Activated T-cell treated with anti-CD3 and anti-CD28 coated beads, Interleukin-2, amount 50 U/mL, for 24 hours (primary cell): Measurements from ENCODE around the gene RAI1.
A peak's percentile ranks its signal among the peaks of the same experiment; 100 is the strongest.

Source experiments
- DNase-seq: peaks from one replicate; pipeline ENCODE4 v3.0.0-alpha.2; 2020
- H3K27ac Mint-ChIP-seq: 2 replicates; pipeline ENCODE4 v1.8.0; 2020; ENCODE audit warnings: mild to moderate bottlenecking, mixed read lengths
- H3K27me3 Mint-ChIP-seq: 2 replicates; pipeline ENCODE4 v1.8.0; 2020; ENCODE audit warnings: mixed read lengths
- H3K36me3 Mint-ChIP-seq: 2 replicates; pipeline ENCODE4 v1.8.0; 2020; ENCODE audit warnings: low read depth, mixed read lengths
- H3K4me1 Mint-ChIP-seq: 2 replicates; pipeline ENCODE4 v1.8.0; 2020; ENCODE audit warnings: low read depth, mixed read lengths
- H3K4me3 Mint-ChIP-seq: 2 replicates; pipeline ENCODE4 v1.8.0; 2020; ENCODE audit warnings: mild to moderate bottlenecking, moderate library complexity, mixed read lengths
- H3K9me3 Mint-ChIP-seq: 2 replicates; pipeline ENCODE4 v1.8.0; 2020; ENCODE audit warnings: mixed read lengths

RAI1 gene

DNA sequence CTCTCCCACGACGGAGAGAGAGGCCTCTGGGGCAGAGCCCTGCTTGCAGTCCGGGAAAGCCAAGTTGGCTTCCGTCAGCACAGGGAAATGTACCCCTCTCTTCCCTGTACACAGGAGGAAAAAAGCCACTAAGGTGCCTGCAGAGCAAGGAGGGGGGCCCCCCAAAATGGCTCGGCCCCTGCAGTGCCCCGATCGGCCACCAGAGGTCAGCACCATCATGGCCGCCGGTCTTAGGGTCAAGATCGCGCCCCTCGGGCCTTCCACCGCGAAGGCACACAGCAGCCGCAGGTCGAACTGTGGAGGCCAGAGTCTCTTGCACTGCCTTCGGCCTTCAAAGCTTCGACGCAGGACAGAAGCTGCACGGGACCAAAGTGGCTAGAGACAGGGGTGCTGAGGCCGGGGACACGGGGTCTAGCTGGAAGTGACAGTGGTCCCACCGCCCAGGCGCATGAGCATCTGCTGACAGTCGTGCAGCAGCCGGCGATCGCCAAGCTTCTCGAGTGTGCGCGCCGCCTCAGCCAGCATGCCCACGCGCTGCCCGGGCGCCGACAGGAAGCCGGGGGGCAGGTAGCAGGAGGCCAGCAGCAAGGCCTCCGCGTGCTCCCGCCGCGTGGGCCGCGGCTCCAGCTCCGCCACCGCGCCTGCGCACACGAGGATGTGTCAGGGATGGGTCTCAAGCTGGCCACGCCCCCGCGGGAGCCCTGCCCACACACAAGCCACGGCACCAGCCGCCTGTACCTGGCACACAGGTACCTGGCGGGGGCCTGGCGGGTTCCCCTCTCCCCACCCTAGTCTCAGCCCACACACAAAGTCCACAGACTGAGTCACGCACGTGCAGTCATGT, 131.2 kb downstream of the RAI1 start:
- H3K9me3 Mint-ChIP-seq: no peaks in the 10 kb centered on the region
- peaks cover 23% of the 10 kb centered on the region for H3K4me1 Mint-ChIP-seq
- DNase-seq: peak; percentile 85
- no peak overlapping the region for H3K4me3 Mint-ChIP-seq
- H3K27me3 Mint-ChIP-seq: no peaks in the 10 kb centered on the region
- H3K27ac Mint-ChIP-seq: peak overlapping the region; percentile 76
- peaks cover 66% of the 10 kb centered on the region for H3K36me3 Mint-ChIP-seq

GRCh38 chr17:17813055-17813724, 131.9 kb downstream of the RAI1 start:
- Mint-ChIP-seq H3K4me1 (peaks cover 23% of the 10 kb centered on the region), H3K9me3 (no peaks in the 10 kb centered on the region), H3K4me3 (no peak overlapping the region), H3K27ac (peak overlapping the region; percentile 76), H3K36me3 (peaks cover 73% of the 10 kb centered on the region), H3K27me3 (no peaks in the 10 kb centered on the region)
- no peak for DNase-seq

DNA sequence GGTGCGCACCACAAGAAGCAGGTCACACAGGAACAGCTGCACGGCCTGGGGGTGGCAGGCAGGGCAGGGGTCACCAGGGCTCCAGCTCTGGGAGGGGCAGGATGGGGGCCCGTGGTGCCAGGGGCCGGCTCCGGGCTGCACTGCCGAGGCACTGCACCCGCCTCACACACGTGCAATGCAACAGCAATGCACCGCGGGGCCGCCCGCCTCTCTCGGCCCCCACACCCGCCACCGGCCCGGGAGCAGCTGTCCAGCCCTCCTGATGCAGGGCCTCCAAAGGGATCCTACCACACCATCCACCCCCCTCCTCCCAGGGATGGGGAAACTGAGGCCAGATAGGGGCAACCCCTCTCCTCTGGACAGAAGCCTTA, 132.5 kb downstream of the RAI1 start:
- Mint-ChIP-seq H3K27ac (no peak overlapping the region), H3K4me1 (peaks cover 25% of the 10 kb centered on the region)

DNA sequence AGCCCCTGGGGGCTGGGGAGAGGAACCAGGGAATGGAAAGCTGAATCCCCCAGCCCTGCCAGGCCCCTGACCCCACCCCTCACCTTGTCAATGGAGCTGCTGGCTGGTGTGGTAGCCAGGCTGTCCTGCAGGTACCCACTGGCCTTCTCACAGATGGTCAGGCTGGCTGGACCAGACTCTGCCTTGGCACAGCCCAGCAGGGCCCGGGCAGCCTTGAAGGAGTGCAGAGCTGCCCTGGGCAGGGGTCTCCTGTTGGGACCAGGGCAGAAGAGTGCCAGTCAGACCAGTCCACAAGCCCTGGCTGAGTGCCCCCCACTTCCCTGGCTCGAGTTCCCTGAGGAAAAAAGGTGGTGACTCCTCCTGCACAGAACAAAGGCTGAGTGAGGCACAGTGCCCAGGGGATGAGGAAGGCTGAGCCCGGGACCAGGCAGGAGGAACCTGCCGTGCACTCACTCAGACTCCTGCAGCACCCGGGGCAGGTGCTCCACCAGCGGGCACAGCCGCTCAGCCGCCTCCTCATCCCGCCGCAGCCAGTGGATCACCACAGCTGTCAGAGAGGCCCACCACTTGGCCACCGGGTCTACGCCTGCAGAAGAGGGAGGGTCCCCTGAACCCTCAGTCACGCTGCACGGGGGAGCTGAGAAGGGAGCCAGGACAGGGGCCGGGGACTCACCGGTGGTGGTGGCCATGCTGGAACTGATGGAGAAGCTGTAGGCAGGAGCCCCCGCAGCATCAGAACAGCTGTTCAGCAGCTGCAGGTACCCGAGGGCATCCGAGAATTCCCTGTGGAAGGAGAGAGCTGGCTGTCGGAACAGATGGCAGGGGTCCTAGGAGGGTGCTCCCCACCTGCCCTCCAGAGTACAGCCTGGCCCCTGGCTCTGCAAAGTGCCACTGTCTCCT, 133.2 kb downstream of the RAI1 start:
- no peaks in the 10 kb centered on the region for H3K27me3 Mint-ChIP-seq
- peaks cover 82% of the 10 kb centered on the region for H3K36me3 Mint-ChIP-seq
- H3K27ac Mint-ChIP-seq: peak overlapping the region; percentile 77
- no peaks in the 10 kb centered on the region for H3K9me3 Mint-ChIP-seq
- no peak overlapping the region for H3K4me3 Mint-ChIP-seq
- peaks cover 26% of the 10 kb centered on the region for H3K4me1 Mint-ChIP-seq
- no peak for DNase-seq

More for the DNA sequence above, 132.5 kb downstream of the RAI1 start:
- Mint-ChIP-seq H3K9me3 (no peaks in the 10 kb centered on the region), H3K27me3 (no peaks in the 10 kb centered on the region), H3K4me3 (no peak overlapping the region), H3K36me3 (peaks cover 76% of the 10 kb centered on the region)
- no peak for DNase-seq

DNA sequence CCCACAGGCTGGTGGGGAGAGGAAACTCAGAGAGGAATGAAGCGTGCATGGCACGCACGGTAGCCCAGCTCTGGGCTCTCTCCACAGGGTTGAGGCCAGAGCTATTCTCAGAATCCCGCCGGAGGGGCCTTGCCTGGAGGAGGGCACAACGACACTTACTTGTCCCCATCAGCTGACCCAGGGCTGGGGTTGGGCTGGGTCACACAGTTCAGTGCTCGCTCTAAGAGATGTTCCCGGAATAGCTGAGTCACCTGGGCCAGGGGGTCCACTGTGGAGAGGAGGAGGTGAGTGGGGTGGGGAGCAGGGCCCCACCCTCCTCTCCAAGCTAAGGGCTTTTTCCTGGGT, 133.8 kb downstream of the RAI1 start:
- Mint-ChIP-seq H3K9me3 (no peaks in the 10 kb centered on the region), H3K36me3 (peaks cover 88% of the 10 kb centered on the region), H3K4me3 (no peak overlapping the region), H3K27me3 (no peaks in the 10 kb centered on the region), H3K27ac (peak overlapping the region; percentile 77), H3K4me1 (peaks cover 32% of the 10 kb centered on the region)
- no peak for DNase-seq

DNA sequence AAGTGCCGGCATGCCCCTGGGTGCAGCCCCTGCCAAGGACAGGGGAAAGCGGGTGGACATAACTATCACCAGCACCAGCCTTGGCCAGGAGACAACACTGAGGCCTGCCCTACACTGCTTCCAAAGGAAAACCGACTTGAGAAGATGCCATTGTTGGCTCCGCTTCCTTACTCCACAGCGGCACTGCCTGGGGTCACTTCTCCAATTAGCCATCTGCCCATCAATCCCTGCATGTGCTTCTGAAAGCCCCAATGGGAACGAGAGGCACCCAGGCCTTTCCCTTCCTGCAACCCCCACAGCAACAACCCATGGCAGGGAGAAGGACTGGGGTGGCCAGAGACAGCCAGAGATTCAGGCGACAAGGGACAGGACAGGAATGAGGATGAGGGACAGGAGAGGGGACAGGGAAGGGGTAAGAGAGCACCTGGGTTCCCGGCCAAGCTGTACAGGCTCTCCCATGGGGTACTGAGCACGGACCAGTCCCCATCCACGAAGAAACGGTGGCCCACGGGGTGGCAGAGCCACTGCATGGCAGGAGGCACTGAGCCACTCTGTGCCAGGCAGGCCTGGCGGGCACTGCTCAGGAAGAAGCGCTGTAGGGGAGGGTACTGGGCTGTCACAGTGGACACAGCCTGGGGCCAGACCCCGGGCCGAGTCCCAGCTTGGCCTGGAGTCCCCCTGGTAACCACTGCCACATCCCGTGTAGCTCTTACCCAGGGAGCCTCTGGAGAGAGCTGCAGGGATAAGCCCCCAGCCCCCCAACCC, 134.4 kb downstream of the RAI1 start:
- no peaks in the 10 kb centered on the region for H3K9me3 Mint-ChIP-seq
- H3K27ac Mint-ChIP-seq: peak overlapping the region; percentile 77
- peaks cover 38% of the 10 kb centered on the region for H3K4me1 Mint-ChIP-seq
- no peak for DNase-seq
- no peak overlapping the region for H3K4me3 Mint-ChIP-seq
- H3K27me3 Mint-ChIP-seq: no peaks in the 10 kb centered on the region
- H3K36me3 Mint-ChIP-seq: peaks cover 89% of the 10 kb centered on the region

DNA sequence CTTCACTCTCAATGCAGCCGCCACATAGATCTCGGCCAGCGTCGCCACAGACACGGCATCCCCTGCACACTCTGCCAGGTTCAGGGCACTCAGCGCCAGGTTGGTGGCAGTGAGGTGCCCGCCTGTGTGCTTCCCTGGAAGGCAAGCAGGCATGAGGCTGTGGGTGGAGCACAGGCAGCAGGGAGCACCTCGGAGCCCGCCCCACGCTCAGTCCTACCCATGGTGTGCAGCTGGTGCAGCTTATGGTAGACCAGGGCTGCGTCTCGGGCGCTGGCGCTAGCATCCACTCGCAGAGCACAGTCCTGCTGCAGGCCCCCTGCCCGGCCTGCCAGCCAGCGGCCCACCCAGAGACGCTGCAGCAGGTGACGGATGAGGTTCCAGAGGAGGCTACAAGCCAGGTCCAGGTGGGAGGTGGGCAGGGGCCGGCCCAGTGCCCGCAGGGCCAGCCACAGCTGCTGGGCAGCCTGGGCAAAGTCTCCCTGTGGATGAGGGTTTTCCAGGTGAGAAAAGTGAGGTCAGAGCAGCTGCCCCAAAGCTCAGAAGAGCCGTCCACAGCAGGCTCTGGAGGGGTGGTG, 135.1 kb downstream of the RAI1 start:
- DNase-seq: no peak
- H3K4me1 Mint-ChIP-seq: peaks cover 45% of the 10 kb centered on the region
- no peak overlapping the region for H3K27ac Mint-ChIP-seq
- H3K4me3 Mint-ChIP-seq: no peak overlapping the region
- no peaks in the 10 kb centered on the region for H3K9me3 Mint-ChIP-seq
- H3K36me3 Mint-ChIP-seq: peaks cover 88% of the 10 kb centered on the region
- no peaks in the 10 kb centered on the region for H3K27me3 Mint-ChIP-seq

DNA sequence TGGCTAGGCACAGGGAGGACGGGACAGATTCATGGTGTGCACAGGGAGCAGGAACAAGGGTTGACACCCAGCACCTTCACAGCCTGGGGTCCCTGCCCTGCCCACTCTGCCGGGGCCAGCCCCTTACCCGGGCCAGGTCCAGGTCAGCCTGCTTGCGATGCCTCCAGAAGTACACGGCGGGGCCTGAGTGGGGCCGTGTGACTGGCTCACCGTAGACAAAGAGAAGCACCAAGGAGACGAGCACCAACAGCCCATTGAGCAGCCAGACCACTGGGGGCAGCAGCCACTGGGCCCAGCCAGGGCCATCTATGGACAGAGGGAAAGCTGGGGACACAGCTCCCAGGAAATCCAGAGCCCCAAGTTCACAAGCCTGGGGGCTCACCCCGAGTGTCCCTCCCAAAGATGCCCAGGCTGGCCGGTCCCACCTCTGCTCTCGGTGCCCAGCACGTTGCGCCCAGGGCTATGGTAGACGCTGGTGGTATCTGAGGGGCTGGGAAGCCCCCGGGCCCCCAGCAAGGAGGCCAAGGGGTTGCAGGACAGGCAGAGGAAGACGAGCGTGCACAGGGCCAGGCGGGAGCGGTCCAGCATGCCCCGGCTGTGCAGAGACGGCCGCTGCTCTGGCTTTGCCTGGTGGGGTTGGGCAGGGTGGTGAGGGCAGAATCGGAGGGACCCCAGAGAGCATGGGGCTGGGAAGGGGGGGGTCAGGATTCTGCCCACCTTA, 135.7 kb downstream of the RAI1 start:
- no peak overlapping the region for H3K4me3 Mint-ChIP-seq
- peaks cover 87% of the 10 kb centered on the region for H3K36me3 Mint-ChIP-seq
- no peak for DNase-seq
- no peak overlapping the region for H3K27ac Mint-ChIP-seq
- H3K9me3 Mint-ChIP-seq: no peaks in the 10 kb centered on the region
- H3K4me1 Mint-ChIP-seq: peaks cover 47% of the 10 kb centered on the region
- H3K27me3 Mint-ChIP-seq: no peaks in the 10 kb centered on the region

DNA sequence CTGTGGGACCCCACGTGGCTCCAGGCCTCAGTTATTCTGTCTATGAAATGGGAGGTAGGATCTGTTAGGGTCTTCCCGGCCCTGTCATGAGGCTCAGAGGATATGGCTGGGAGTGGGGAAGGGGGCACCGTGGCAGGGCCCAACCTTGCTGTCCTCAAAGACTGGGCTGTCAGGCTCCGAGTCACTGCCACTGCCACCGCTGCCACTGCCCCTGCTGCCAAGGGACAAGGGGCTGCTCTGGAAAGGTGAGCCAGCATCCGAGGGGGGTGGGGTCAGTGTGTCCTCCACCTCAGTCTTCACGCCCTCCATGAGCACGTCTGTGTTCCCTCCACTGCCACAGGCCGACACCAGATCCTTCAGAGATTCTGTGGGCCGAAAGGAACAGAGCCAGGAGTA, 136.3 kb downstream of the RAI1 start:
- DNase-seq: no peak
- no peak overlapping the region for H3K27ac Mint-ChIP-seq
- H3K36me3 Mint-ChIP-seq: peaks cover 88% of the 10 kb centered on the region
- peaks cover 48% of the 10 kb centered on the region for H3K4me1 Mint-ChIP-seq
- H3K27me3 Mint-ChIP-seq: no peaks in the 10 kb centered on the region
- H3K4me3 Mint-ChIP-seq: no peak overlapping the region
- H3K9me3 Mint-ChIP-seq: no peaks in the 10 kb centered on the region

DNA sequence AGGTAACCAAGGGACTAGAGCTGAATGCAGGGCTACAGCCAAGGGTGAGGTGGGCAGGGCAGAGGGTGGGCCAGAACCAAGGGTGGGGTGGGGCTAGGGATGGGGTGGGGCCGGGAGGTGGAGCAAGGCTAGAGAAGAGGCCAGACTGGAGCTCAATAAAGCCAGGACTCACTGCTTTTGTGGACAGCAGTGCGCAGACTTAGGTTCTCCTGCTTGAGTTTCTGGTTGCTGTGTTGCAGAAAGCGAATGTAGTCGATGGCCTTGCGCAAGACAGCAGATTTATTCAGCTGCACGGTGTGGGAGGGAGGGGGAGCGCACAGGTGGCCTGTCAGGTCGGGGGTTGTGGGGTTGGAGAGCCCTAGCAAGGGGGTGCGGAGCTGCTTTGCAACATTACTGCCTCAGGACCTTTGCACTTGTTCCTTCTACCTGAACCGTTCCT, 136.8 kb downstream of the RAI1 start:
- H3K4me3 Mint-ChIP-seq: no peak overlapping the region
- H3K4me1 Mint-ChIP-seq: peaks cover 50% of the 10 kb centered on the region
- H3K27me3 Mint-ChIP-seq: no peaks in the 10 kb centered on the region
- no peaks in the 10 kb centered on the region for H3K9me3 Mint-ChIP-seq
- no peak for DNase-seq
- no peak overlapping the region for H3K27ac Mint-ChIP-seq
- H3K36me3 Mint-ChIP-seq: peaks cover 89% of the 10 kb centered on the region

GRCh38 chr17:17819111-17819510, 137.9 kb downstream of the RAI1 start:
- no peaks in the 10 kb centered on the region for H3K27me3 Mint-ChIP-seq
- no peaks in the 10 kb centered on the region for H3K9me3 Mint-ChIP-seq
- H3K4me1 Mint-ChIP-seq: peaks cover 55% of the 10 kb centered on the region
- H3K4me3 Mint-ChIP-seq: no peak overlapping the region
- H3K27ac Mint-ChIP-seq: peak overlapping the region; percentile 52
- no peak for DNase-seq
- H3K36me3 Mint-ChIP-seq: peaks cover 84% of the 10 kb centered on the region

DNA sequence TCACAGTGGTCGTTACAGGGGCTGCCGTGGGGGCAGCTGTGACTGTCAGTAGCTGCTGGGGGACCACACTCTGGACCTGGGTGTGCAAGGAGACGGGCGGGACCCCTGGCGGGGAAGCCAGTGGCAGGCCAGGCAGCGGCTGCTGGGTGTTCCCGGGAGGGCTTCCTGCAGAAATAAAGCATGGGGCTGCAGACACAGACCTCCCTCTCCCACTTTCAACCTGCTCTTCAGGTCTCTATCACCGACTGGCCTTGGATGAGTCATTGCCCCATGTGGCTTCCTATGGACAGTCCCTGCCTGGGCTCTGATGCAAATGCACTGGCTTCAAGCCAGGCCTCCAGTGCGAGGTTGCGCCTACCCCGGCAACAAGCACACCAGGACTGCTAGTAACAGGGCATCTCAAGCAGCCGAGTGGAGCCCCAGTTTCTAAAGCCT, 138.3 kb downstream of the RAI1 start:
- peak overlapping the region; percentile 84 for H3K27ac Mint-ChIP-seq
- no peaks in the 10 kb centered on the region for H3K27me3 Mint-ChIP-seq
- H3K4me3 Mint-ChIP-seq: peak overlapping the region; percentile 48
- H3K36me3 Mint-ChIP-seq: peaks cover 79% of the 10 kb centered on the region
- peak; percentile 80 for DNase-seq
- peaks cover 60% of the 10 kb centered on the region for H3K4me1 Mint-ChIP-seq
- no peaks in the 10 kb centered on the region for H3K9me3 Mint-ChIP-seq

DNA sequence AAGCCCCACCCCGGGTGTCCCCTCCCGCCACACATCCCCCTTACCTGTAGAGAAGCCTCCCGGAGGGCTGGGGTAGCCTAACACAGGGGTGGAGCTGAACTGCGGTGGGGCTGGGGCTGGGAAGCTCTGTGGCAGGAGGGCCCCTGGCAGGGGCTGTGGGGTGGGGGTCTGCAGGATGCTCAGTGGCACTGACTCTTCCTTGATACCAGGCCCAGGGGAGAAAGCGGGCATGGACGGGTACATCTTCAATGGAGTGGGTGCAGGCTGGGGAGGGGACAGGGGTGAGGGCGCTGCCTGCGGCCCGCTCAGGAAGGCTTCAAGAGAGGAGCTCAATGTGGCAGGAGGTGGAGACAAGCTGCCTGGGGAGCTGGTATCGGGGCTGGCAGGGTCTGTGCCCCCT, 138.8 kb downstream of the RAI1 start:
- H3K27me3 Mint-ChIP-seq: no peaks in the 10 kb centered on the region
- DNase-seq: no peak
- peak overlapping the region; percentile 84 for H3K27ac Mint-ChIP-seq
- H3K4me3 Mint-ChIP-seq: peak overlapping the region; percentile 48
- H3K9me3 Mint-ChIP-seq: no peaks in the 10 kb centered on the region
- peaks cover 65% of the 10 kb centered on the region for H3K4me1 Mint-ChIP-seq
- H3K36me3 Mint-ChIP-seq: peaks cover 77% of the 10 kb centered on the region
